ENCODE data around the gene TMTC1. TPM values are rescaled to one million over a fixed set of nuclear protein-coding genes. Genes with fewer than 3 reads are reported as not detected.

TMTC1 gene
- total and polyA plus RNA-seq, 2 donors (not counting 1 experiment from before 2014, with no cell fraction given) = not detected

DNA sequence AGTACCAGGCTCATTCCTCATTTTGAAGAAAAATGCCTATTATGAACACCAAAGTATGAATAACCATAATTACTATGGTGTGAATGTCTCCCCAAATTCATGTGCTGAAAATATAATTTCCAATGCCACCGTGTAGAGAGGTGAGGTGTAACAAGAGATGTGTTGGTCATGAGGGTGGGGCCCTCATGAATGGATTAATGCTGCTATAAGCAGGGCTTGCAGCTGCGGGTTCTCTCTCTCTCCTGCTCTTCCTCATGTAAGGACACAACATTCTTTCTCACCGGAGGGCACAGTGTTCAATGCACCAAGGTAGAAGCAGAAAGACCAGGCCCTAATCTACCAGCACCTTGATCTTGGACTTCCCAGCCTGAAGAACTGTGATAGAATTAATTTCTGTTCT lies 70.0 kb downstream of the TMTC1 start:
- Histone ChIP-seq H4K20me1 (ENCODE audit: control insufficient read depth, insufficient read depth, low read length, poor library complexity, severe bottlenecking) (no peaks in the 10 kb centered on the region), H3K4me3 (ENCODE audit: control extremely low read depth in 1 of 5, extremely low read depth in 1 of 5, insufficient read depth in 1 of 5, low read depth in 2 of 5, low read length in 4 of 5) (no peak overlapping the region), H2AFZ (ENCODE audit: insufficient read depth, low read depth, low read length, poor library complexity, severe bottlenecking) (no peak overlapping the region), H3K9me3 (ENCODE audit: control extremely low read depth in 1 of 3, control insufficient read depth in 2 of 3, insufficient read depth in 1 of 3, low read length in 2 of 3) (no peaks in the 10 kb centered on the region), H3K27me3 (replicated peaks in 1 of 4; ENCODE audit: control extremely low read depth in 1 of 4, control insufficient read depth in 3 of 4, insufficient read depth in 4 of 4, low read length in 3 of 4) (no peaks in the 10 kb centered on the region), H3K79me2 (ENCODE audit: control insufficient read depth, insufficient read depth, low read length) (no peaks in the 10 kb centered on the region), H3K4me2 (replicated peaks; ENCODE audit: low read depth, low read length, poor library complexity, severe bottlenecking) (no peak overlapping the region), H3K9ac (ENCODE audit: low read length) (no peak overlapping the region), H3K4me1 (ENCODE audit: control insufficient read depth in 2 of 2, insufficient read depth in 2 of 2, low read length in 2 of 2) (no peaks in the 10 kb centered on the region), H3K27ac (ENCODE audit: low read length in 2 of 2) (no peak overlapping the region), H3K36me3 (replicated peaks in 1 of 2; ENCODE audit: control extremely low read depth in 1 of 2, control insufficient read depth in 1 of 2, extremely low read depth in 1 of 2, insufficient read depth in 2 of 2, low read length in 1 of 2) (no peaks in the 10 kb centered on the region)
- intact Hi-C loops (cut with micrococcal nuclease) = no loop called here
- no peak for TF ChIP-seq EZH2 (IDR thresholded peaks at IDR 0.05; ENCODE audit: borderline replicate concordance, insufficient read depth, low read depth, low read length, poor library complexity, severe bottlenecking)
- TF ChIP-seq CTCF (IDR thresholded peaks at IDR 0.05) = no peak
- H3K9me3 Mint-ChIP-seq (ENCODE audit: insufficient read depth) = no peaks in the 10 kb centered on the region
- H3K27ac Mint-ChIP-seq = no peak overlapping the region
- ChIA-PET CTCF (no interaction called here), POLR2A (no interaction called here)
- no peak for ATAC-seq (ENCODE audit: low read depth)
- no peaks in the 10 kb centered on the region for H3K27me3 Mint-ChIP-seq
- no peak overlapping the region for H3K4me3 Mint-ChIP-seq
- no peak for DNase-seq
- H3K4me1 Mint-ChIP-seq = no peaks in the 10 kb centered on the region
- no CpG with 5 or more reads among the region's 3 CpGs for WGBS (ENCODE audit: insufficient coverage)

DNA sequence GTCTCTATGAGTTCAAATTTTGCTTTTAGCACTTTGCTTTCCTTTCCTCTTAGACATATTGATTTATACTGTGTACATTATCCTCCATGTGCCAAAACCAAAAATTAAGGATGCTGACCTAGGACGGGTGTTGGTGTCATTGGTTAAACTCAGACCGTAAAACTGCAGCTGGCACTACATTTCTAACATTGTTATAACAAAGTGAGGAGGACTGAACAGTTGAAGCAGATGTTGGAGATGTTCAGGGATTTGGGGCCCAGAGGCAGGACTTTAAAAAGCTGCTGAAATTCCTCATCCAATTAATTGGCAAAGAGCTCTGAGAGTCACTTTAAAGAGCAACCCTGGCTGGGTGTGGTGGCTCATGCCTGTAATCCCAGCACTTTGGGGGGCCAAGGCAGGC lies 72.4 kb downstream of the TMTC1 start:
- H3K36me3 ChIP-seq (replicated peaks in 1 of 2; ENCODE audit: control extremely low read depth in 1 of 2, control insufficient read depth in 1 of 2, extremely low read depth in 1 of 2, insufficient read depth in 2 of 2, low read length in 1 of 2) = no peaks in the 10 kb centered on the region
- intact Hi-C loops (cut with micrococcal nuclease) = no loop called here

More for the DNA sequence above, 72.4 kb downstream of the TMTC1 start:
- no peaks in the 10 kb centered on the region for H3K4me1 Mint-ChIP-seq
- Histone ChIP-seq H3K9ac (ENCODE audit: low read length) (no peak overlapping the region), H3K27ac (ENCODE audit: low read length in 2 of 2) (no peak overlapping the region), H3K4me1 (ENCODE audit: control insufficient read depth in 2 of 2, insufficient read depth in 2 of 2, low read length in 2 of 2) (no peaks in the 10 kb centered on the region), H2AFZ (ENCODE audit: insufficient read depth, low read depth, low read length, poor library complexity, severe bottlenecking) (no peak overlapping the region), H3K79me2 (ENCODE audit: control insufficient read depth, insufficient read depth, low read length) (no peaks in the 10 kb centered on the region), H3K4me3 (ENCODE audit: control extremely low read depth in 1 of 5, extremely low read depth in 1 of 5, insufficient read depth in 1 of 5, low read depth in 2 of 5, low read length in 4 of 5) (no peak overlapping the region), H3K27me3 (replicated peaks in 1 of 4; ENCODE audit: control extremely low read depth in 1 of 4, control insufficient read depth in 3 of 4, insufficient read depth in 4 of 4, low read length in 3 of 4) (no peaks in the 10 kb centered on the region), H4K20me1 (ENCODE audit: control insufficient read depth, insufficient read depth, low read length, poor library complexity, severe bottlenecking) (no peaks in the 10 kb centered on the region), H3K9me3 (ENCODE audit: control extremely low read depth in 1 of 3, control insufficient read depth in 2 of 3, insufficient read depth in 1 of 3, low read length in 2 of 3) (no peaks in the 10 kb centered on the region), H3K4me2 (replicated peaks; ENCODE audit: low read depth, low read length, poor library complexity, severe bottlenecking) (no peak overlapping the region)
- H3K9me3 Mint-ChIP-seq (ENCODE audit: insufficient read depth) = no peaks in the 10 kb centered on the region
- no peak for TF ChIP-seq CTCF (IDR thresholded peaks at IDR 0.05)
- ATAC-seq (ENCODE audit: low read depth) (no peak), DNase-seq (no peak)
- POLR2A ChIA-PET = no interaction called here
- CTCF ChIA-PET = no interaction called here
- no peaks in the 10 kb centered on the region for H3K27me3 Mint-ChIP-seq
- no CpG with 5 or more reads among the region's 2 CpGs for WGBS (ENCODE audit: insufficient coverage)
- no peak overlapping the region for H3K4me3 Mint-ChIP-seq
- no peak overlapping the region for H3K27ac Mint-ChIP-seq

Measured in B cell (primary cell).